AG04450 (cell line): Measurements from ENCODE around the gene AEN. TPM values are rescaled to one million over a fixed set of nuclear protein-coding genes. Genes with fewer than 3 reads are reported as not detected.

Source experiments
- CTCF ChIA-PET: fragments of 300-600, 350-600 bp; formaldehyde crosslinking; extraction: SDS; loops from one replicate; lab custom pipeline; 2022; ENCODE audit warnings: antibody characterized with exemption, inconsistent platforms; lab: Charles Lee
- POLR2A ChIA-PET: fragments of 350-600 bp; formaldehyde crosslinking; extraction: SDS; loops from one replicate; lab custom pipeline; 2021; ENCODE audit warnings: antibody characterized with exemption, inconsistent platforms; lab: Yijun Ruan, JAX
- DNase-seq: peaks from one replicate; pipeline ENCODE4 v3.0.0-alpha.2; 2011; ENCODE audit warnings: low read depth, low spot score
- H3K27ac ChIP-seq: one replicate; pipeline ENCODE4 v1.5.1; 2012; ENCODE audit warnings: low read depth, low read length, control low read depth
- H3K27me3 ChIP-seq: one replicate; pipeline ENCODE4 v1.6.0; 2012; ENCODE audit warnings: low read length; ENCODE audit not compliant: control insufficient read depth, insufficient read depth
- H3K4me3 ChIP-seq: 2 replicates; pipeline ENCODE4 v1.5.1; 2011; ENCODE audit warnings: mild to moderate bottlenecking, low read depth, low read length, control low read depth
- H3K9me3 ChIP-seq: 2 replicates; pipeline ENCODE4 v1.5.1; 2012; ENCODE audit warnings: low read length; ENCODE audit not compliant: control insufficient read depth, insufficient read depth
- polyA plus RNA-seq: library from polyadenylated mRNA; depleted of rRNA; stranded (reverse); fragments of >200 nt; gene quantifications from 2 replicates; pipeline ENCODE4 v1.2.3, GENCODE V29; 2011
- TF ChIP-seq, protein P1 (sequence below): IDR thresholded peaks from 2 replicates; pipeline ENCODE4 v1.5.1; 2011; ENCODE audit warnings: low read depth, low read length, control low read depth, inconsistent platforms

AEN gene
- polyA plus RNA-seq, 1 experiment, result 41.8 TPM

DNA sequence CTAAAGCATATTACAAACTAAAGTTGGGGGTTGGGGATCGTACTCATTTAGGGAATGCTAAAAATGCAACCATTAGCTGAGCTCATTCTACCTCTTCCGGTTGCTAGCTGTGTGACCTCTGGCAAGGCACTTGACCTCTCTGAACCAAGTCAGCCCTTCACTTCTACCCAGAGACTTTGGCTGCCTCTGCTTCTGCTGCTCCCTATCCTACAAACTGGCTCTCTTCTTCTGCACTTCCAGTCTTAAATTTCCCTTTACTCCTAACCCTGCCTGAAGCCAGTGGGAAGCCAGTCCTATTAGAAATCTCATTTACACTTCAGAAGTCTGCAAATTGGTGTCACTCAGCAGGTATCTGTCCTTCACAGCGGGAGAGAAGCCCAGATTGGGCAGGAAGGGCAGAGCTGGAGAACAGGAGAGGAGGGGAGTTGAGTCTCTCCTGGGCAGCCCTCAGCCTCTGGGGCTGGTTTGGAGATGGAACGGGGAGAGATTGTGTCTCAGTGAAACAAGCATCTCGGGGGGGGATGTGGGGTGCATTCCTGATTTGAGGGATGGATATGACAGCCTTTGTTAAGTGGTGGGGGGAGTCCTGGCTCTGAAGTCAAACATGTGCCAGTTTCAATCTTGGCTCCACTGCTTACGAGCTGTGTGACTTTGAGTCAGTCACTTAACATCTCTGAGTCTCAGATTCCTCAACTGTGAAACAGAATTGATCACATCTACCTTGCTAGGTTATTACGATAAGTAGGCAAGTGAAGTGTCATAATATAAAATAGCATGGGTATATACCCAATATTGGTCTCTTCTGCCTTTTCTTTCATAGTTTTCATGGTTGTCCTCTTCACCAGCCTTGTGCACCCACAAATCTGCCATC lies 7.8 kb upstream of the AEN start:
- Histone ChIP-seq H3K9me3 (no peaks in the 10 kb centered on the region), H3K4me3 (no peak overlapping the region), H3K27me3 (peaks cover 10% of the 10 kb centered on the region), H3K27ac (no peak overlapping the region)
- ChIA-PET POLR2A (no interaction called here), CTCF (interaction anchor here (0.8 to 2.8 kb wide), 2 partner anchors 136 to 157 kb away, joined by 3 to 16 read pairs; no protein-coding TSS in a partner anchor)
- TF ChIP-seq, protein P1, sequence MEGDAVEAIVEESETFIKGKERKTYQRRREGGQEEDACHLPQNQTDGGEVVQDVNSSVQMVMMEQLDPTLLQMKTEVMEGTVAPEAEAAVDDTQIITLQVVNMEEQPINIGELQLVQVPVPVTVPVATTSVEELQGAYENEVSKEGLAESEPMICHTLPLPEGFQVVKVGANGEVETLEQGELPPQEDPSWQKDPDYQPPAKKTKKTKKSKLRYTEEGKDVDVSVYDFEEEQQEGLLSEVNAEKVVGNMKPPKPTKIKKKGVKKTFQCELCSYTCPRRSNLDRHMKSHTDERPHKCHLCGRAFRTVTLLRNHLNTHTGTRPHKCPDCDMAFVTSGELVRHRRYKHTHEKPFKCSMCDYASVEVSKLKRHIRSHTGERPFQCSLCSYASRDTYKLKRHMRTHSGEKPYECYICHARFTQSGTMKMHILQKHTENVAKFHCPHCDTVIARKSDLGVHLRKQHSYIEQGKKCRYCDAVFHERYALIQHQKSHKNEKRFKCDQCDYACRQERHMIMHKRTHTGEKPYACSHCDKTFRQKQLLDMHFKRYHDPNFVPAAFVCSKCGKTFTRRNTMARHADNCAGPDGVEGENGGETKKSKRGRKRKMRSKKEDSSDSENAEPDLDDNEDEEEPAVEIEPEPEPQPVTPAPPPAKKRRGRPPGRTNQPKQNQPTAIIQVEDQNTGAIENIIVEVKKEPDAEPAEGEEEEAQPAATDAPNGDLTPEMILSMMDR, result no peak
- DNase-seq, result no peak

DNA sequence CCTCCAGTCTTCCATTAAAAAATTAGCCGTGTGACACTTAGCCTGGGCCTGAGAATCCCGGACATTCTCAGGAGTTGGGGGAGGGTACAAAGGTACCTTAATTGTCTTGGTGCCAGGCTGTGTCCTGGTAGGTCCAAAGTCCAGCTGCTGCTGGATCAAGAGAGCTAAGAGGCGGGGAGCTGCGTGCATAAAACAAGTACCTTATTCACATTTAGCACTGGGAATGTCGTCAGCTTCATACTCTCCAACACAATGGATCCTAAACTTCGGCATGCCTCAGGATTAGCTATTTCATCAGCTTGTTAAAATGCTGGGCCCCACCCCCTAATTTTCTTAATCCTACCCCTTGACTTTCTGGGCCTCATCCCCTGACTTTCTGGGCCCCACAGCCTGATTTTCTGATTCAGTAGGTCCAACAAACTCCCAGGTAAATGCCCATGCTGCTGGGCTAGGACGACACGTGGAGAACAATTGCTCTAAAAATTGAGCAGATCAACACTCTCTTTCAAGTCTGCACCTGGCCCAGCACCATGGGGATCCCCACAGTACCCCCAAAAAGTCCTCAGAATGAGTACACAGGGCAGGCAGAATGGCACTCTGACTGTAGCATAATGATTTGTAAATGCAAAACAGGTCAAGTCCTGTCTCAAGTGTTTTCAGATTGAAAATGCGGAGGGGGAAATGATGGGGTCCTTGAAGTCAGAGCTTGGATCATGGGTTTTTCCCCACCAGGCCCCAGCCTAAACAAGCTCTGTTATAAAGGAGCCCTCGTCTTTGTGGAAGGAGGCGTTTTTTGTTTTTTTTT lies 5.6 kb upstream of the AEN start:
- CTCF ChIA-PET, result interaction anchor here (0.6 to 2.8 kb wide), 6 partner anchors 8 to 146 kb away, joined by 3 to 16 read pairs (median 4); no protein-coding TSS in a partner anchor
- TF ChIP-seq, protein P1, result no peak
- DNase-seq, result no peak
- Histone ChIP-seq H3K27me3 (no peaks in the 10 kb centered on the region), H3K27ac (no peak overlapping the region), H3K9me3 (no peaks in the 10 kb centered on the region), H3K4me3 (no peak overlapping the region)
- POLR2A ChIA-PET, result interaction anchor here (0.6 kb wide), 1 partner anchor 99 kb away, joined by 7 read pairs; no protein-coding TSS in a partner anchor

DNA sequence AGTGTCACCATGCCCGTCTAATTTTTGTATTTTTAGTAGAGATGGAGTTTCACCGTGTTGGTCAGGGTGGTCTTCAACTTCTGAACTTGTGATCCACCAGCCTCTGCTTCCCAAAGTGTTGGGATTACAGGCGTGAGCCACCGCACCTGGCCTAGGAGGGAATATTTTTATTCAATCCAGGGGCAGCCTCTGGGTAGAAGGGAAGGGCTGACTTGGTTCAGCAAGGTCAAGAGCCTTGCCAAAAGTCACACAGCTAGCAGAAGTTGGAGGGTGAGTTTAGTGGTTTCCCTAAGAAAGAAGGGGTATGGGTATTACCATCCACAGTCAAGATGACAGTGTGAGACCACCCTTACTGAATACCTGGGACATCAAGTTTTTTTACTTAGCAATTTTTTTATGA lies 4.9 kb upstream of the AEN start:
- H3K27ac ChIP-seq, result no peak overlapping the region
- TF ChIP-seq, protein P1, result no peak
- no peak overlapping the region for H3K4me3 ChIP-seq
- DNase-seq, result no peak
- CTCF ChIA-PET, result interaction anchor here (0.7 to 2.1 kb wide), 3 partner anchors 139 to 146 kb away, joined by 3 to 10 read pairs (median 5); no protein-coding TSS in a partner anchor
- H3K27me3 ChIP-seq, result no peaks in the 10 kb centered on the region
- POLR2A ChIA-PET, result no interaction called here
- H3K9me3 ChIP-seq, result no peaks in the 10 kb centered on the region; the same call in 1 of the 2 replicates

DNA sequence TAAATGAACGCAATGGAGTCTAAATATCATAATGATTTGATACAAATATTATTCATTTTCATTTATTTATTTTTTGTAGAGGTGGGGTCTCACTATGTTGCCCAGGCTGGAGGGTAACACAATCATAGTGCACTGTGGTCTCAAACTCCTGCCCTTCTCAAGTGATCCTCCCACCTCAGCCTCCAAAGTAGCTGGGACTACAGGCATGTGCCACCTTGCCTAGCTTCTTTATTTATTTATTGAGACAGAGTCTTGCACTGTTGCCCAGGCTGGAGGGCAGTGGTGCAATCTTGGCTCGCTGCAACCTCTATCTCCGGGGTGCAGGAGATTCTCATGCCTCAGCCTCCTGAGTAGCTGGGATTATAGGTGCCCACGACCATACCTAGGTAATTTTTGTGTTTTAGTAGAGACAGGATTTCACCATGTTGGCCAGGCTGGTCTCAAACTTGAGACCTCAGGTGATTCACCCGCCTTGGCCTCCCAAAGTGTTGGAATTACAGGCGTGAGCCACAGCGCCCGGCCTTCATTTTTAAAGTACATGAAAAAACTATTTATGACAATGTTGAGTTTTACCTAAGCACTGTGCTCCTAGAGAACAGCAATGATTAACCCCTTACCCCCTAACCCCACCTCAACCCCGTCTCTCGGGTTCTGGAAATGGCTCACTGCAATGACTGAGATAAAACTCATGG lies 4.0 kb upstream of the AEN start:
- Histone ChIP-seq H3K9me3 (no peaks in the 10 kb centered on the region; the same call in 1 of the 2 replicates), H3K27me3 (no peaks in the 10 kb centered on the region), H3K27ac (no peak overlapping the region), H3K4me3 (no peak overlapping the region)
- ChIA-PET CTCF (interaction anchor here (1.5 kb wide), 1 partner anchor 140 kb away, joined by 5 read pairs; no protein-coding TSS in a partner anchor), POLR2A (no interaction called here)
- TF ChIP-seq, protein P1, result no peak
- DNase-seq, result no peak
